Glomerular endothelial cell (primary cell): Measurements from ENCODE around the gene BICD1. TPM values are rescaled to one million over a fixed set of nuclear protein-coding genes. Genes with fewer than 3 reads are reported as not detected.

Experiments
- DNase-seq: peaks from one replicate; pipeline ENCODE4 v3.0.0-alpha.2; 2011; ENCODE audit warnings: low read depth, low spot score; ENCODE audit errors: extremely low read depth
- total RNA-seq: library from RNA; depleted of rRNA; stranded (reverse); fragments of >200 nt; gene quantifications from 2 replicates; pipeline ENCODE4 v1.2.3, GENCODE V29; 2015

BICD1 gene
- total RNA-seq, 1 donor from 2014 or later: 33.0 TPM

DNA sequence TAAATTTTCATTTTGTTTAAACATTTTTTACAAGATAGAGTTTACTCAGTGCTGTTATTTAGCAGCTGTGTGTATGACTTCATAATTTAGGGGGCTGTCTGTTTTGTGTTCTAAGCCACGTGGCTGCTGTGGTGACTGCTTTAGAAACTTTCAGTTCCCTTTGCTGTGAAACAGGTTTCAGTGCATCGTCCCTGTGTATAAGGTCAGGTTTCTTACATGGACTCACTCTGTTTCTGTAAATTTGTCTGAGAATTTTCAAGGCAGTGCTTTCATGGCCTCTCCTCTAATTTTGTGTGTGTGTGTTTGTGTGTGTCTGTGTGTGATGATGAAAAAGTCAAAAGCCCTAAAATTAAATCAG is 32.4 kb downstream of the BICD1 start:
- DNase-seq: no peak

DNA sequence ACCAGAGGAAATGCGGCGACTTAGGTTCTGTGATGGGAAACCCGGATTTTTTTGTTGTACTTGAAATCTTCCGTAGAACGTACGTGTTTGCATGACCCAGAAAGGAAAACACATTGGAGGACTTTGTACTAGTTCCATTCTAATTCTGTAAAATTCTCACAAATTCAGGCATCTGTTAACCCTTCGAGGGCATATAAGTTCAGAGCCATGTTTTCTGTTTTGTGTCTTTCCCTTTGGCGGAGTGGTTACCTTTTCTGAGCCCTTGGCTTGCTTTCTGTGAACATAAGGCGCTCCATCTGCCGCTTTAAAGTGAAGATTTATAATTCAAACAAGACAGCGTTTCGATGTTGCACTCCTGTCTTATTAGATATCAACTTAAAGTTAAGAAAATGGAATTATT is 34.2 kb downstream of the BICD1 start:
- DNase-seq: no peak

GRCh38 chr12:32145096-32145495 is 38.4 kb downstream of the BICD1 start:
- DNase-seq: no peak

- no peak for DNase-seq
Observed at GRCh38 chr12:32146074-32146873, 39.6 kb downstream of the BICD1 start.

GRCh38 chr12:32148372-32148771 is 41.7 kb downstream of the BICD1 start:
- no peak for DNase-seq

- DNase-seq: no peak
Observed at GRCh38 chr12:32149489-32149888, 42.8 kb downstream of the BICD1 start.

DNA sequence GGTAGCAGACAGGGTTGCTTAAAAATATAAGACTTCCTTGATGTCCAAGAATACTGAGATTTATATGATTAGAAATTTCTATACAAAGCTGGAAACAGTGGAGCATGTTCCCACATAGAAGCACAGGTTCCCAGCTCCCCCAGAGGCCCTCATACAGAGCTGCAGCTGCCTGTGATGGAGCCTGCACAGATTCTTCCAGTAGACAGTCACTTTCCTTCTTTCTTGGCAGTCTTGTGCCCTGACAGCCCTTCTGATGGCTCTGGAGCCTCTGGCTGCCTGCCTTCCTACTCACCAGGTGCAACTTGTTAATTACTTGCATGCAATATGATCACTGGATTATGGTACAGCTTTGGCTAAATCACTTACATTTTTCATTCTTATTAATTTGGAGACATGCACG is 44.4 kb downstream of the BICD1 start:
- no peak for DNase-seq

DNA sequence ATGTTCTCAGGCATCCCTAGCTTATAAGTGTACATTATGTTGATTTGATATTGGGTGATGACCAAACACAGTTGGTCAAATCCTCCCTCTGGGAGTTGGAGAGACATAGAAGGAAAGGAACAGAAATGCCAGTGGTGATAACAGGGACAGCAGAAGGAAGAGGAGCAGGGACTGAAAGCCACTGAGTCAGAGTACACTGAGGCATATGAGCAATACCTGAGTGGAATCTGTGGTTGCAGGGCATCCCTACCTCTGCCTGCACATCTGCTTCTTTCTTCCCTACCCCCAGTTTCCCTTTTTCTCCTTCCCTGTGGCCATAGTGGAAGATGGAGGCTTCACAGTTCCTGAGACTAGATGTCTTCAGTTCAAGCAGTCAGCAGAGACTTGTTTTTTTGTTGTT is 44.9 kb downstream of the BICD1 start:
- DNase-seq: no peak

GRCh38 chr12:32155041-32155440 is 48.4 kb downstream of the BICD1 start:
- no peak for DNase-seq

GRCh38 chr12:32155961-32156529 is 49.4 kb downstream of the BICD1 start:
- no peak for DNase-seq

DNA sequence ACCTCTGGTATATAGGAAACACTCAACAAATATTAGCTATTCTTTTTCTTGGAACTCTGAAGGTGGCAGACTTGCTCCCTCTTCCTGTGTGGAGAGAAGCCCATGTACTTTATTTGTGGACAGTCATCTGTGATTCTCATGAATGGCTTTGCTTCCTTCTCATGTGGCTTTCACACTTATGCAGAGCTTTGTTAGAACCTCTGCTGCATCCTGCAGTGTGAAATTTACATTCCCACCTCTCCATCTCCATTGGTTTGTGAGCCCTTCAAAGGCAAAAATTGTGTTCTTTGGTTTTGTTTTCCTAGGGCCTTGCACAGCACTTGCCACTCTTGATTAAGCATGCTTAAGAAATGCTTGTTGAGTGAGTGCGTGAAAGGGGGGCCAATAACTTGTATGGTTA is 51.9 kb downstream of the BICD1 start:
- no peak for DNase-seq

- no peak for DNase-seq
Observed at GRCh38 chr12:32159381-32159780, 52.7 kb downstream of the BICD1 start.

DNA sequence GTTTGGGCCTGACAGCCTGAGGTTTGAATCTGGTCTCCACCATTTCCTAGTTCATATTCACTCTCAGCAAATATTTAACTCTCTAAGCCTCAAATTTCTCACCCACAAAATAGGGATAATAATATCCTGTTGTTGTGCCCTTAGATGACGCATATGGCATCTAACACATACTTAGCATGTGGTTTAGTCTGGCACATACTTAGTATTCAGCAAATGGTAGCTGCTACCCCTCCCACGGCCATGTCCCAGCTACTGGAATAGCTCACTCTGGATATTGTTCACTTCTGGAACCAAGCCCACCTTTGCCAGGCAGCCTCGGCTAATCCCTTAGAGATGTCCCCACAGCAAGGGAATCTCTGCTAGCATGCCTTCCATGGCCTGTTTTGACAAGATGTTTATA is 53.3 kb downstream of the BICD1 start:
- no peak for DNase-seq

- DNase-seq: no peak
Observed at GRCh38 chr12:32161058-32161457, 54.4 kb downstream of the BICD1 start.

DNA sequence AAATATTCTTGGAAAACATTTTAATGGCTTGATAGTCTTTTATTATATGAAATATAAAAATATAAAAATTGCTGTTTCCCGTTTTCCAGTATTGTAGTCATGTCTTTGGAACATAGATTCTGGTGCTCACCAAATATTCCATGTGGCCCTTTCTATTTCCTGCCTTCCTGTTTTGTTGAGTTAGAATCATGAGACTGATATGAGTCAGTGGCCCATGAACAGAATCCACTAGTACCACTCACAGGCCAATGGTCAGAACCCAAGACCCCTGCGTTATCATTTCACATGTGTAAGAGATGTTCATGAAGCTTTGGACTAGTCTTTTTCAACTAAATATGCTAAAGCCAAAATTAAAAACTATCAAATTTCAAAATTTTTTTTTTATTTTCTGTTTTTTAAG is 56.9 kb downstream of the BICD1 start:
- DNase-seq: peak; percentile 33

- no peak for DNase-seq
Observed at GRCh38 chr12:32166510-32166909, 59.9 kb downstream of the BICD1 start.

- DNase-seq: no peak
Observed at GRCh38 chr12:32170437-32170998, 63.9 kb downstream of the BICD1 start.

- no peak for DNase-seq
Observed at GRCh38 chr12:32171211-32171610, 64.6 kb downstream of the BICD1 start.

DNA sequence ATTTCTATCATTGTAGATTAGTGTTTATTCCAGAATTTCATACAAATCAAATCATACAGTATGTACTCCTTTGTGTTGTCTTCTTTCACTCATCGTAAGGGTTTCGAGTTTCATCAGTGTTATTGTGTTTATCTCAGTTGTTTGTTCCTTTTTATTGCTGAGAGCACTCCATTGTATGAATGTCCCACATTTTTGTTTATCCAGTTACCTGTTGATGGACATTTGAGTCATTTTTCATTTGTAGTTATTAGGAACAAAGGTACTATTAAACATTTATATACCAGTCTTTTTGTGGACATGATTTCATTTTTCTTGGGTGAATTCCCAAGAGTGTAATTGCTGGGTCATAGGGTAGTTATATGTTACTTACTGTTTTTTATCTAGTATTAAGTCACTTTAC is 70.0 kb downstream of the BICD1 start:
- no peak for DNase-seq

DNA sequence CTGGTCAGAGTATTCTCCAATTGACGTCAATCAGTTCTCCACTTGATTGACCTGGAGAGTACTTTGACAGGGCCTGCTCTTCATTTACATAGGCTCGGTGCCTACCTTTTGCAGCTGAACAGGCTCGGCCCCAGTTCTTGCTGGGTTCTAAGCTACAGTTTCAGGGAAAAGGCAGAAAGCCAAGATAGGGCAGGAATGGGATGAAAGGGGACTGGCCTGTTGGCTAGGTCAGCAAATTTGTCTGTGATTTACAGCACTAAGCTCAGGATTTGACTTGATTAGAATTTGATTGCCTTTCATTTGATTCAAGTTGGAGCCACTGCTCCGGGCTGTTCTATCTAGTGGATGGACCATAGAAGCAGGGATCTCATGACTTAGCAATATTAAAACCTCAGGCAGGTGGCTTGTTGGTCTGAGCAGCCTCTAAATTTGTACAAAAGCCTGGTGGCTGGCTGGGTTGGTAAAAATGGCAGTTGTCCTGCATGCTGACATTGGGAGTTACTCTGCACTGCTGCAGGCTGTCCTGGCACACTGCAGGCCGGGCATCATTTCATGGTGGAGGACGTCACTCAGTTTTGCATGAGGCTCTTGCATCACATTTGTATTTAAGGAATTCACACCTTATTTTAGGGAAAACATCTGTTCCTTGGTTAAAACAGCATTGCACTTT is 71.8 kb downstream of the BICD1 start:
- DNase-seq: no peak

GRCh38 chr12:32179011-32179395 is 72.4 kb downstream of the BICD1 start:
- no peak for DNase-seq
